MM.1S (cell line): Measurements from ENCODE around the gene RCE1.
A peak's percentile ranks its signal among the peaks of the same experiment; 100 is the strongest.

Source experiments
- DNase-seq: peaks from one replicate; pipeline ENCODE4 v3.0.0-alpha.2; 2015
- H2AFZ ChIP-seq: fragments of 300-600 bp; sonication (generic); 2 replicates; pipeline ENCODE4 v1.6.0; 2016; ENCODE audit warnings: antibody characterized with exemption, low read length
- H3F3A ChIP-seq: fragments of 300-600 bp; sonication (generic); 2 replicates; pipeline ENCODE4 v1.6.1; 2016; ENCODE audit warnings: mild to moderate bottlenecking, antibody characterized with exemption, low read length, moderate library complexity, mixed read lengths; ENCODE audit not compliant: insufficient read depth
- H3K27ac ChIP-seq: fragments of 300-600 bp; sonication (generic); 2 replicates; pipeline ENCODE4 v1.5.1; 2016; ENCODE audit warnings: mild to moderate bottlenecking, low read length
- H3K27me3 ChIP-seq: fragments of 300-600 bp; sonication (generic); replicated peaks from 2 replicates; pipeline ENCODE4 v1.6.0; 2016; ENCODE audit warnings: low read length; ENCODE audit not compliant: insufficient read depth
- H3K36me3 ChIP-seq: fragments of 300-600 bp; sonication (generic); replicated peaks from 2 replicates; pipeline ENCODE4 v1.6.1; 2016; ENCODE audit warnings: mild to moderate bottlenecking, low read length, mixed read lengths; ENCODE audit not compliant: insufficient read depth
- H3K4me1 ChIP-seq: fragments of 300-600 bp; sonication (generic); 2 replicates; pipeline ENCODE4 v1.6.1; 2016; ENCODE audit warnings: low read length, mixed read lengths
- H3K4me2 ChIP-seq: fragments of 300-600 bp; sonication (generic); 2 replicates; pipeline ENCODE4 v1.6.0; 2016; ENCODE audit warnings: low read depth, low read length
- H3K4me3 ChIP-seq: fragments of 300-600 bp; sonication (generic); 2 replicates; pipeline ENCODE4 v1.5.1; 2016; ENCODE audit warnings: low read length, mixed read lengths
- H3K79me2 ChIP-seq: fragments of 300-600 bp; sonication (generic); 2 replicates; pipeline ENCODE4 v1.6.1; 2016; ENCODE audit warnings: mixed run types, low read length, mixed read lengths
- H3K9ac ChIP-seq: fragments of 300-600 bp; sonication (generic); 2 replicates; pipeline ENCODE4 v1.6.1; 2016; ENCODE audit warnings: low read length, mixed read lengths
- H3K9me2 ChIP-seq: fragments of 300-600 bp; sonication (generic); replicated peaks from 2 replicates; pipeline ENCODE4 v1.6.1; 2016; ENCODE audit warnings: mild to moderate bottlenecking, low read length, mixed read lengths; ENCODE audit not compliant: insufficient read depth
- H3K9me3 ChIP-seq: fragments of 300-600 bp; sonication (generic); replicated peaks from 2 replicates; pipeline ENCODE4 v1.6.1; 2016; ENCODE audit warnings: mild to moderate bottlenecking, low read length, mixed read lengths; ENCODE audit not compliant: insufficient read depth
- H4K20me1 ChIP-seq: fragments of 300-600 bp; sonication (generic); 2 replicates; pipeline ENCODE4 v1.6.1; 2016; ENCODE audit warnings: mild to moderate bottlenecking, low read length, moderate library complexity, mixed read lengths; ENCODE audit not compliant: insufficient read depth
- EZH2 ChIP-seq: fragments of 300-600 bp; sonication (generic); optimal IDR thresholded peaks from 2 replicates; pipeline ENCODE3; 2017; ENCODE audit warnings: low read depth, mild to moderate bottlenecking, antibody characterized with exemption, low read length, mixed read lengths
- EZH2phosphoT487 ChIP-seq: fragments of 300-600 bp; sonication (generic); IDR thresholded peaks from 2 replicates; pipeline ENCODE4 v1.6.1; 2018; ENCODE audit warnings: antibody characterized with exemption, low read length
- TF ChIP-seq, protein P1 (sequence below): fragments of 300-600 bp; sonication (generic); IDR thresholded peaks from 2 replicates; pipeline ENCODE4 v1.5.1; 2016; ENCODE audit warnings: antibody characterized with exemption, low read length, mixed read lengths

Gene RCE1

DNA sequence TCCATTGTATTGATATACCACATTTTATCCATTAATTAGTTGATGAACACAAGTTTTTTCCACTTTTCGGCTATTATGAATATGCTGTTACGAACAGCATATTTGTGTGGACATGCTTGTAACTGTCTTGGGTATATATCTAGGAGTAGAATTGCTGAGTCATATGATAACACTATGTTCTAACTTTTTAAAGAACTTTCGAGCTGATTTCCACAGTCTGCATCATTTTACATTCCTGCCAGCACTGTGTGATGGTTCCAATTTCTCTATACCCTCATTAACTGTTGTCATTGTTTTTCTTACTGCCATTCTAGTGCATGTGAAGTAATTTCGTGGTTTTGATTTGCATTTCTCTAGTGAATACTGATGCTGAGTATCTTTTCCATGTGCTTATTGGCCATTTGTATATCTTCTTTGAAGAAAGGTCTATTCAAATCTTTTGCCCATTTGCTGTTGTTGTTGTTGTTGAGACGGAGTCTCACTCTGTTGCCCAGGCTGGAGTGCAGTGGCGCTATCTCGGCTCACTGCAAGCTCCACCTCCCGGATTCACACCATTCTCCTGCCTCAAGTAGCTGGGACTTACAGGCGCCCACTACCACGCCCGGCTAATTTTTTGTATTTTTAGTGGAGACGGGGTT is 7.4 kb upstream of the RCE1 start:
- no peak for DNase-seq
- Histone ChIP-seq H3K9ac (no peak overlapping the region), H3K27me3 (no peaks in the 10 kb centered on the region), H3K4me2 (no peak overlapping the region), H3K9me3 (no peaks in the 10 kb centered on the region), H3K4me3 (no peak overlapping the region), H3K27ac (no peak overlapping the region), H4K20me1 (no peaks in the 10 kb centered on the region), H3K9me2 (no peaks in the 10 kb centered on the region), H3K36me3 (no peaks in the 10 kb centered on the region), H2AFZ (no peak overlapping the region), H3K4me1 (no peaks in the 10 kb centered on the region), H3K79me2 (peaks cover 9% of the 10 kb centered on the region), H3F3A (no peaks in the 10 kb centered on the region)
- TF ChIP-seq EZH2 (no peak), EZH2phosphoT487 (no peak)
- TF ChIP-seq, protein P1, sequence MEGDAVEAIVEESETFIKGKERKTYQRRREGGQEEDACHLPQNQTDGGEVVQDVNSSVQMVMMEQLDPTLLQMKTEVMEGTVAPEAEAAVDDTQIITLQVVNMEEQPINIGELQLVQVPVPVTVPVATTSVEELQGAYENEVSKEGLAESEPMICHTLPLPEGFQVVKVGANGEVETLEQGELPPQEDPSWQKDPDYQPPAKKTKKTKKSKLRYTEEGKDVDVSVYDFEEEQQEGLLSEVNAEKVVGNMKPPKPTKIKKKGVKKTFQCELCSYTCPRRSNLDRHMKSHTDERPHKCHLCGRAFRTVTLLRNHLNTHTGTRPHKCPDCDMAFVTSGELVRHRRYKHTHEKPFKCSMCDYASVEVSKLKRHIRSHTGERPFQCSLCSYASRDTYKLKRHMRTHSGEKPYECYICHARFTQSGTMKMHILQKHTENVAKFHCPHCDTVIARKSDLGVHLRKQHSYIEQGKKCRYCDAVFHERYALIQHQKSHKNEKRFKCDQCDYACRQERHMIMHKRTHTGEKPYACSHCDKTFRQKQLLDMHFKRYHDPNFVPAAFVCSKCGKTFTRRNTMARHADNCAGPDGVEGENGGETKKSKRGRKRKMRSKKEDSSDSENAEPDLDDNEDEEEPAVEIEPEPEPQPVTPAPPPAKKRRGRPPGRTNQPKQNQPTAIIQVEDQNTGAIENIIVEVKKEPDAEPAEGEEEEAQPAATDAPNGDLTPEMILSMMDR, result no peak

DNA sequence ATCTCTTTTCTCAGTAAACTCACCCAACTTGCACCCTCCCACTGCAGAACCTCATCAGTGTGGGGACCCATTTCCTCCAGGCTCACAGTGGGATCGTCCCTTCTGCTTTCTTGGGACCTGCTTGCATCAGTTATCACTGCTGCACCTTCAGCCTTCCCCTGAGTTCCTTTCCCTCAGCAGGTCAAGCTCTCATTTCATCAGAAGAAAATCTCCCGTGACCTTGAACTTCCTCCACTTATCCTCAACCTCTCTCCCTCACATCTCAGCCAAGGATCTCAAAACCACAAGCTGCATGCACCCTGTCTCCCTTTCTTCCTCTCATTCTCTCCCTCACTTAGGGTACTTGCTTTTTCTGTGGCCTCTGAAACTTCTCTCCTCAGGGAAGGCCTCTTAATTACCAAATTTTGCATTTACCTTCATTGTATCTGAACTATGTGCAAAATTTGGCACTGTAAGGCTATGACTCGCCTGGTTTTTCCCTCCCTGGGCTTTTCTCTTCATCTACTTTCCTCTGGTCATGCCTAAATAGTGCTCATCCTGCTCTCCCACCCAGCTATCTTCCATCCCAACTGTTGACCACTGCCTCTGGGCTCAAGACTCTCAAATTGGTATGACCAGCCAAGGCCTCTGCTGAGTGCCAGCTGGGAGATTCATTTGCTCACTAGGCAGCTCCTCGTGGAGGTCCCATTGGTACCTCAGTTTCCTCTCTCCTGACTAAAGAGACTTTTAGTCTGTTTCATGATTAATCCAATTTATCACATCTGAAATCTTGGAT is 2.7 kb upstream of the RCE1 start:
- no peak for DNase-seq
- H3K27ac ChIP-seq, result no peak overlapping the region
- H2AFZ ChIP-seq, result no peak overlapping the region
- peaks cover 13% of the 10 kb centered on the region for H3K4me1 ChIP-seq
- H3K9me3 ChIP-seq, result no peaks in the 10 kb centered on the region
- peaks cover 6% of the 10 kb centered on the region; the same call in 1 of the 2 replicates for H3F3A ChIP-seq
- no peak overlapping the region for H3K4me2 ChIP-seq
- no peak overlapping the region for H3K4me3 ChIP-seq
- peaks cover 50% of the 10 kb centered on the region for H3K79me2 ChIP-seq
- no peak for TF ChIP-seq EZH2
- no peak for TF ChIP-seq EZH2phosphoT487
- TF ChIP-seq, protein P1, result no peak
- H3K9ac ChIP-seq, result no peak overlapping the region
- no peaks in the 10 kb centered on the region for H3K36me3 ChIP-seq
- no peaks in the 10 kb centered on the region for H4K20me1 ChIP-seq
- no peaks in the 10 kb centered on the region for H3K9me2 ChIP-seq
- no peaks in the 10 kb centered on the region for H3K27me3 ChIP-seq

DNA sequence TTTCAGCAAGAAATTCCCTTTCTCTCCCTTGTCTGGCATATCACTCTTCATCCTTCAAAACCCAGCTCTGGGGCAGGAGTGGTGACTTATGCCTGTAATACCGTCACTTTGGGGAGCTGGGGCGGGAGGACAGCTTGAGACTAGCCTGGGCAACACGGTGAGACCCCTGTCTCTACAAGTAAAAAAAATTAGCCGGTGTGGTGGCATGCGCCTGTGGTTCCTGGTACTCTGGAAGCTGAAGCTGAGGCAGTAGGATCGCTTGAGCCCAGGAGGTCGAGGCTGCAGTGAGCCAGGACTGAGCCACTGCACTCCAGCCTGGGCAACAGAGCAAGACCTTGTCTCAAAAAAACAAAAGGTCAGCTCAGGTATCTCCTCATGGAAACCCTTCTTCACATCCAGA is 1.4 kb upstream of the RCE1 start:
- peaks cover 55% of the 10 kb centered on the region for H3K79me2 ChIP-seq
- no peaks in the 10 kb centered on the region for H3K36me3 ChIP-seq
- DNase-seq, result no peak
- peak overlapping the region; percentile 99; the same call in 1 of the 2 replicates for H3K9ac ChIP-seq
- H3K4me2 ChIP-seq, result peak overlapping the region; percentile 99
- H3K9me3 ChIP-seq, result no peaks in the 10 kb centered on the region
- no peaks in the 10 kb centered on the region for H3K27me3 ChIP-seq
- peaks cover 13% of the 10 kb centered on the region for H3K4me1 ChIP-seq
- H4K20me1 ChIP-seq, result no peaks in the 10 kb centered on the region
- H3K9me2 ChIP-seq, result no peaks in the 10 kb centered on the region
- H3K27ac ChIP-seq, result no peak overlapping the region
- peaks cover 6% of the 10 kb centered on the region; the same call in 1 of the 2 replicates for H3F3A ChIP-seq
- no peak overlapping the region for H2AFZ ChIP-seq
- peak overlapping the region; percentile 100 for H3K4me3 ChIP-seq
- TF ChIP-seq EZH2 (no peak), EZH2phosphoT487 (no peak)
- TF ChIP-seq, protein P1, result no peak
